ENCODE measurements around the gene RCOR1. TPM values are rescaled to one million over a fixed set of nuclear protein-coding genes. Genes with fewer than 3 reads are reported as not detected.

The RCOR1 gene
- total RNA-seq, 1 donor from 2014 or later, result 25.2 TPM

- H3K9me3 Mint-ChIP-seq (ENCODE audit: low read depth), result no peaks in the 10 kb centered on the region
Measured at GRCh38 chr14:102666635-102667034, 74.2 kb downstream of the RCOR1 start.

DNA sequence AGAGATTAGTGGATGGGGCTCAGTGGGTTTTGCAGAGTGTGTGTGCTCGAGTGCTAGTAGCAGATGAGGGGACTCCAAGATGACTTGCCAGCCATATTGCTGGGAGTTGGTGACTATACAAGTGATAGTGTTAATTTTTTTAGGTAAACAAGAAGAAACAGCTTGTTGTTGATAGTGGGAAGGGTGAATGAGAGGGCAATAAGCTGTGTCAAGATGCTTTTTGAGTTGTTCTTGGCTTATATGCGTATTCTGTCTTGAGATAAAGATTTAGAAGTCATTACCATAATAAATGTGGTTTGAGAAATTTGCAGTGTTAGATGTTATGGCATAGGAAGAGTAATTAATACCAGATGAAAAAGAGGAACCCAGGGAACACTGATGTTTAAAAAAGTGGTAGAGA lies 75.3 kb downstream of the RCOR1 start:
- peaks cover 19% of the 10 kb centered on the region for H3K4me1 Mint-ChIP-seq (ENCODE audit: low read depth)
- no peak for TF ChIP-seq CTCF (IDR thresholded peaks at IDR 0.05)
- H3K9me3 Mint-ChIP-seq (ENCODE audit: low read depth), result peaks cover 4% of the 10 kb centered on the region
- no peaks in the 10 kb centered on the region for H3K27me3 Mint-ChIP-seq (ENCODE audit: low read depth)
- H3K36me3 Mint-ChIP-seq (ENCODE audit: low read depth), result no peaks in the 10 kb centered on the region
- no peak for DNase-seq (ENCODE audit: low spot score)
- H3K27ac Mint-ChIP-seq (ENCODE audit: unreplicated experiment), result no peak overlapping the region
- H3K4me3 Mint-ChIP-seq (ENCODE audit: unreplicated experiment), result no peak overlapping the region

More at GRCh38 chr14:102666635-102667034, 74.2 kb downstream of the RCOR1 start:
- peaks cover 19% of the 10 kb centered on the region for H3K4me1 Mint-ChIP-seq (ENCODE audit: low read depth)
- no peaks in the 10 kb centered on the region for H3K36me3 Mint-ChIP-seq (ENCODE audit: low read depth)
- no peak for DNase-seq (ENCODE audit: low spot score)
- TF ChIP-seq CTCF (IDR thresholded peaks at IDR 0.05), result no peak
- H3K4me3 Mint-ChIP-seq (ENCODE audit: unreplicated experiment), result no peak overlapping the region
- H3K27ac Mint-ChIP-seq (ENCODE audit: unreplicated experiment), result no peak overlapping the region
- H3K27me3 Mint-ChIP-seq (ENCODE audit: low read depth), result no peaks in the 10 kb centered on the region

- H3K27me3 Mint-ChIP-seq (ENCODE audit: low read depth), result no peaks in the 10 kb centered on the region
- H3K27ac Mint-ChIP-seq (ENCODE audit: unreplicated experiment), result no peak overlapping the region
- no peak for TF ChIP-seq CTCF (IDR thresholded peaks at IDR 0.05)
- H3K4me1 Mint-ChIP-seq (ENCODE audit: low read depth), result peaks cover 13% of the 10 kb centered on the region
- H3K36me3 Mint-ChIP-seq (ENCODE audit: low read depth), result no peaks in the 10 kb centered on the region
- no peak for DNase-seq (ENCODE audit: low spot score)
- no peak overlapping the region for H3K4me3 Mint-ChIP-seq (ENCODE audit: unreplicated experiment)
- peaks cover 5% of the 10 kb centered on the region for H3K9me3 Mint-ChIP-seq (ENCODE audit: low read depth)
Measured at GRCh38 chr14:102668291-102668873, 75.9 kb downstream of the RCOR1 start.

GRCh38 chr14:102671410-102671809 lies 79.0 kb downstream of the RCOR1 start:
- Mint-ChIP-seq H3K27me3 (ENCODE audit: low read depth) (no peaks in the 10 kb centered on the region), H3K4me3 (ENCODE audit: unreplicated experiment) (no peak overlapping the region), H3K27ac (ENCODE audit: unreplicated experiment) (no peak overlapping the region), H3K4me1 (ENCODE audit: low read depth) (peaks cover 12% of the 10 kb centered on the region), H3K9me3 (ENCODE audit: low read depth) (peaks cover 5% of the 10 kb centered on the region), H3K36me3 (ENCODE audit: low read depth) (no peaks in the 10 kb centered on the region)
- no peak for DNase-seq (ENCODE audit: low spot score)
- no peak for TF ChIP-seq CTCF (IDR thresholded peaks at IDR 0.05)

GRCh38 chr14:102672410-102672960 lies 80.0 kb downstream of the RCOR1 start:
- peak; percentile 31 for TF ChIP-seq CTCF (IDR thresholded peaks at IDR 0.05)
- H3K4me3 Mint-ChIP-seq (ENCODE audit: unreplicated experiment), result no peak overlapping the region
- peaks cover 5% of the 10 kb centered on the region for H3K9me3 Mint-ChIP-seq (ENCODE audit: low read depth)
- peaks cover 6% of the 10 kb centered on the region for H3K4me1 Mint-ChIP-seq (ENCODE audit: low read depth)
- DNase-seq (ENCODE audit: low spot score), result no peak
- H3K27me3 Mint-ChIP-seq (ENCODE audit: low read depth), result no peaks in the 10 kb centered on the region
- no peak overlapping the region for H3K27ac Mint-ChIP-seq (ENCODE audit: unreplicated experiment)
- no peaks in the 10 kb centered on the region for H3K36me3 Mint-ChIP-seq (ENCODE audit: low read depth)
